ENCODE data around the gene CREB3L2. TPM values are rescaled to one million over a fixed set of nuclear protein-coding genes. Genes with fewer than 3 reads are reported as not detected.
A peak's percentile ranks its signal among the peaks of the same experiment; 100 is the strongest.
"Not testable (repeated sequence)": the region's sequence is repeated elsewhere in the genome, so short reads cannot be mapped to it uniquely, and the experiment has no call there.

Gene CREB3L2
- total RNA-seq (2022) (34.5 and 39.9 TPM in 2 replicates), Bru-seq, nascent RNA (percentile 69 among the genes with signal in this experiment), BruChase-seq, experiment 1, labeled RNA remaining after a 6-hour chase (percentile 77 among the genes with signal in this experiment), BruChase-seq, experiment 2, labeled RNA remaining after a 2-hour chase (percentile 69 among the genes with signal in this experiment)
- long read RNA-seq, partial matches to known transcripts = 0 of 7 reads
- long read RNA-seq, other reads (novel, unspliced or antisense) = 6 of 7 reads

GRCh38 chr7:138001529-138002095 is at the start of gene CREB3L2:
TSS of gene CREB3L2 (minus strand) at chr7:138002086. CDS start at chr7:138001705, 381 bp downstream.
- peak within 1 kb of the TSS; percentile 88 for H3K4me3 Mint-ChIP-seq (ENCODE audit: low read depth, unreplicated experiment)
- BruUV-seq (replicated peaks) = TSS peak; percentile 57
- no peak for TF ChIP-seq CTCF (IDR thresholded peaks at IDR 0.05; ENCODE audit: unreplicated experiment)
- H3K27ac Mint-ChIP-seq (ENCODE audit: unreplicated experiment) = peak within 1 kb of the TSS; percentile 96
- peaks cover 28% of the 10 kb centered on the region for H3K36me3 Mint-ChIP-seq (ENCODE audit: insufficient read depth, unreplicated experiment)
- H3K4me1 Mint-ChIP-seq (ENCODE audit: low read depth, unreplicated experiment) = peaks cover 21% of the 10 kb centered on the region
- DNase-seq = peak; percentile 62
- H3K9me3 Mint-ChIP-seq (ENCODE audit: low read depth, unreplicated experiment) = no peaks in the 10 kb centered on the region
- intact Hi-C loops (cut with micrococcal nuclease; ENCODE audit: unreplicated experiment) = loop anchor here (10.0 kb wide), 1 partner anchor 863 kb away; no protein-coding TSS in a partner anchor
- CTCF ChIA-PET = interaction anchor here (0.6 to 1.4 kb wide), 6 partner anchors 9 to 160 kb away, joined by 3 to 5 read pairs (median 4); no protein-coding TSS in a partner anchor
- no peaks in the 10 kb centered on the region for H3K27me3 Mint-ChIP-seq (ENCODE audit: unreplicated experiment)

GRCh38 chr7:138049505-138050116 is 47.7 kb upstream of the CREB3L2 start:
- H3K4me1 Mint-ChIP-seq (ENCODE audit: low read depth, unreplicated experiment) = no peaks in the 10 kb centered on the region
- no peaks in the 10 kb centered on the region for H3K27me3 Mint-ChIP-seq (ENCODE audit: unreplicated experiment)
- BruUV-seq (replicated peaks) = no TSS peak
- H3K36me3 Mint-ChIP-seq (ENCODE audit: insufficient read depth, unreplicated experiment) = no peaks in the 10 kb centered on the region
- H3K27ac Mint-ChIP-seq (ENCODE audit: unreplicated experiment) = no peak overlapping the region
- H3K4me3 Mint-ChIP-seq (ENCODE audit: low read depth, unreplicated experiment) = no peak overlapping the region
- DNase-seq = no peak
- CTCF ChIA-PET = no interaction called here
- H3K9me3 Mint-ChIP-seq (ENCODE audit: low read depth, unreplicated experiment) = peaks cover 7% of the 10 kb centered on the region
- intact Hi-C loops (cut with micrococcal nuclease; ENCODE audit: unreplicated experiment) = no loop called here
- TF ChIP-seq CTCF (IDR thresholded peaks at IDR 0.05; ENCODE audit: unreplicated experiment) = no peak

GRCh38 chr7:138047907-138048306 is 46.0 kb upstream of the CREB3L2 start:
- Mint-ChIP-seq H3K4me1 (ENCODE audit: low read depth, unreplicated experiment) (no peaks in the 10 kb centered on the region), H3K27ac (ENCODE audit: unreplicated experiment) (no peak overlapping the region), H3K4me3 (ENCODE audit: low read depth, unreplicated experiment) (no peak overlapping the region), H3K9me3 (ENCODE audit: low read depth, unreplicated experiment) (peaks cover 7% of the 10 kb centered on the region), H3K36me3 (ENCODE audit: insufficient read depth, unreplicated experiment) (no peaks in the 10 kb centered on the region), H3K27me3 (ENCODE audit: unreplicated experiment) (no peaks in the 10 kb centered on the region)
- CTCF ChIA-PET = no interaction called here
- BruUV-seq (replicated peaks) = no TSS peak
- intact Hi-C loops (cut with micrococcal nuclease; ENCODE audit: unreplicated experiment) = no loop called here
- DNase-seq = no peak
- no peak for TF ChIP-seq CTCF (IDR thresholded peaks at IDR 0.05; ENCODE audit: unreplicated experiment)

GRCh38 chr7:138044897-138045296 is 43.0 kb upstream of the CREB3L2 start:
- no peak for TF ChIP-seq CTCF (IDR thresholded peaks at IDR 0.05; ENCODE audit: unreplicated experiment)
- no TSS peak for BruUV-seq (replicated peaks)
- DNase-seq = no peak
- Mint-ChIP-seq H3K4me3 (ENCODE audit: low read depth, unreplicated experiment) (no peak overlapping the region), H3K9me3 (ENCODE audit: low read depth, unreplicated experiment) (no peaks in the 10 kb centered on the region), H3K27ac (ENCODE audit: unreplicated experiment) (no peak overlapping the region), H3K36me3 (ENCODE audit: insufficient read depth, unreplicated experiment) (no peaks in the 10 kb centered on the region), H3K4me1 (ENCODE audit: low read depth, unreplicated experiment) (no peaks in the 10 kb centered on the region), H3K27me3 (ENCODE audit: unreplicated experiment) (no peaks in the 10 kb centered on the region)
- intact Hi-C loops (cut with micrococcal nuclease; ENCODE audit: unreplicated experiment) = no loop called here
- CTCF ChIA-PET = interaction anchor here (1.5 kb wide), 1 partner anchor 19 kb away, joined by 3 read pairs; no protein-coding TSS in a partner anchor

GRCh38 chr7:138040063-138040462 is 38.2 kb upstream of the CREB3L2 start:
- CTCF ChIA-PET; H3K4me3 Mint-ChIP-seq (ENCODE audit: low read depth, unreplicated experiment); H3K27ac Mint-ChIP-seq (ENCODE audit: unreplicated experiment); DNase-seq; H3K9me3 Mint-ChIP-seq (ENCODE audit: low read depth, unreplicated experiment); H3K27me3 Mint-ChIP-seq (ENCODE audit: unreplicated experiment); intact Hi-C loops (cut with micrococcal nuclease; ENCODE audit: unreplicated experiment); H3K36me3 Mint-ChIP-seq (ENCODE audit: insufficient read depth, unreplicated experiment); H3K4me1 Mint-ChIP-seq (ENCODE audit: low read depth, unreplicated experiment); BruUV-seq (replicated peaks): not testable (repeated sequence)
